Activated T-cell treated with anti-CD3 and anti-CD28 coated beads for 48 hours (primary cell): Measurements from ENCODE around the gene RNFT2.

Experiments
- DNase-seq: peaks from one replicate; pipeline ENCODE4 v3.0.0-alpha.2; 2020; ENCODE audit warnings: low read depth

The RNFT2 gene

GRCh38 chr12:116837097-116837496 is 99.0 kb downstream of the RNFT2 start:
- DNase-seq, result no peak

- no peak for DNase-seq
Measured at GRCh38 chr12:116838365-116838764, 100.2 kb downstream of the RNFT2 start.

- no peak for DNase-seq
Measured at GRCh38 chr12:116839287-116839830, 101.2 kb downstream of the RNFT2 start.

GRCh38 chr12:116843085-116843484 is 105.0 kb downstream of the RNFT2 start:
- DNase-seq, result no peak

- no peak for DNase-seq
Measured at GRCh38 chr12:116849216-116849615, 111.1 kb downstream of the RNFT2 start.

- DNase-seq, result no peak
Measured at GRCh38 chr12:116852303-116852702, 114.2 kb downstream of the RNFT2 start.

- DNase-seq, result no peak
Measured at GRCh38 chr12:116853507-116853906, 115.4 kb downstream of the RNFT2 start.

- DNase-seq, result no peak
Measured at GRCh38 chr12:116855744-116856470, 117.8 kb downstream of the RNFT2 start.

- no peak for DNase-seq
Measured at GRCh38 chr12:116856729-116857128, 118.6 kb downstream of the RNFT2 start.

- DNase-seq, result no peak
Measured at GRCh38 chr12:116859079-116859478, 121.0 kb downstream of the RNFT2 start.

GRCh38 chr12:116860263-116860662 is 122.1 kb downstream of the RNFT2 start:
- no peak for DNase-seq

- DNase-seq, result no peak
Measured at GRCh38 chr12:116861320-116861719, 123.2 kb downstream of the RNFT2 start.

- no peak for DNase-seq
Measured at GRCh38 chr12:116862167-116862566, 124.1 kb downstream of the RNFT2 start.

GRCh38 chr12:116863275-116863767 is 125.2 kb downstream of the RNFT2 start:
- DNase-seq, result no peak

GRCh38 chr12:116864371-116865160 is 126.5 kb downstream of the RNFT2 start:
- DNase-seq, result no peak

- no peak for DNase-seq
Measured at GRCh38 chr12:116867523-116867922, 129.4 kb downstream of the RNFT2 start.

GRCh38 chr12:116870306-116870705 is 132.2 kb downstream of the RNFT2 start:
- no peak for DNase-seq

GRCh38 chr12:116874324-116874995 is 136.3 kb downstream of the RNFT2 start:
- DNase-seq, result no peak

- DNase-seq, result no peak
Measured at GRCh38 chr12:116876151-116876869, 138.2 kb downstream of the RNFT2 start.

- DNase-seq, result no peak
Measured at GRCh38 chr12:116878567-116879508, 140.7 kb downstream of the RNFT2 start.
